Stimulated activated CD4-positive, alpha-beta T cell treated with anti-CD3 and anti-CD28 coated beads, Interleukin-2, amount 100 ng/mL, for 24 hours (primary cell): ENCODE data around the gene SALL4.
"Not testable (repeated sequence)": the region's sequence is repeated elsewhere in the genome, so short reads cannot be mapped to it uniquely, and the experiment has no call there.

Experiments
- DNase-seq, 2 donors: peaks; one replicate each; pipeline ENCODE4 v3.0.0-alpha.2; 2020

Gene SALL4

GRCh38 chr20:51802170-51802751, at the start of gene SALL4:
SALL4 (minus strand) TSS chr20:51802521; CDS start chr20:51802408, 113 bp downstream.
- DNase-seq = no peak

- DNase-seq = no peak
Measured at GRCh38 chr20:51848346-51848745, 46.0 kb upstream of the SALL4 start.

GRCh38 chr20:51840865-51841264, 38.5 kb upstream of the SALL4 start:
- no peak for DNase-seq

- no peak for DNase-seq
Measured at GRCh38 chr20:51837876-51838420, 35.6 kb upstream of the SALL4 start.

GRCh38 chr20:51837436-51837835, 35.1 kb upstream of the SALL4 start:
- DNase-seq = no peak

- no peak for DNase-seq
Measured at GRCh38 chr20:51833326-51833725, 31.0 kb upstream of the SALL4 start.

GRCh38 chr20:51832276-51832675, 30.0 kb upstream of the SALL4 start:
- no peak for DNase-seq

- DNase-seq = no peak
Measured at GRCh38 chr20:51831866-51832265, 29.5 kb upstream of the SALL4 start.

GRCh38 chr20:51830538-51830937, 28.2 kb upstream of the SALL4 start:
- no peak for DNase-seq

GRCh38 chr20:51828762-51829161, 26.4 kb upstream of the SALL4 start:
- DNase-seq = no peak

GRCh38 chr20:51826372-51826771, 24.1 kb upstream of the SALL4 start:
- no peak for DNase-seq

- no peak for DNase-seq
Measured at GRCh38 chr20:51818479-51819008, 16.2 kb upstream of the SALL4 start.

- not testable (repeated sequence) for DNase-seq
Measured at GRCh38 chr20:51816856-51817255, 14.5 kb upstream of the SALL4 start.

- no peak for DNase-seq
Measured at GRCh38 chr20:51815383-51816076, 13.2 kb upstream of the SALL4 start.

GRCh38 chr20:51812861-51813260, 10.5 kb upstream of the SALL4 start:
- no peak for DNase-seq

GRCh38 chr20:51811514-51812128, 9.3 kb upstream of the SALL4 start:
- no peak for DNase-seq

- DNase-seq = no peak
Measured at GRCh38 chr20:51811042-51811355, 8.7 kb upstream of the SALL4 start.

- no peak for DNase-seq
Measured at GRCh38 chr20:51810155-51811041, 8.1 kb upstream of the SALL4 start.

- no peak for DNase-seq
Measured at GRCh38 chr20:51807720-51808250, 5.5 kb upstream of the SALL4 start.

GRCh38 chr20:51804754-51805153, 2.4 kb upstream of the SALL4 start:
- DNase-seq = no peak

- DNase-seq = no peak
Measured at GRCh38 chr20:51803148-51803854, 980 bp upstream of the SALL4 start.

- no peak for DNase-seq
Measured at GRCh38 chr20:51801823-51802123, 548 bp downstream of the SALL4 start.
